GM12801 (cell line): Measurements from ENCODE around the gene ST6GAL1.

Experiments
- CTCF ChIP-seq: IDR thresholded peaks from one replicate; pipeline ENCODE4 v1.5.1; 2011; ENCODE audit warnings: control low read depth; ENCODE audit not compliant: insufficient read length; ENCODE audit errors: extremely low read depth

The ST6GAL1 gene

GRCh38 chr3:187069857-187070516 is 139.7 kb downstream of the ST6GAL1 start:
- no peak for TF ChIP-seq CTCF

- TF ChIP-seq CTCF: no peak
Observed at GRCh38 chr3:187072102-187072501, 141.8 kb downstream of the ST6GAL1 start.

- TF ChIP-seq CTCF: no peak
Observed at GRCh38 chr3:187072511-187072910, 142.2 kb downstream of the ST6GAL1 start.

- no peak for TF ChIP-seq CTCF
Observed at GRCh38 chr3:187073581-187074098, 143.3 kb downstream of the ST6GAL1 start.

GRCh38 chr3:187074846-187075245 is 144.5 kb downstream of the ST6GAL1 start:
- TF ChIP-seq CTCF: no peak

- TF ChIP-seq CTCF: no peak
Observed at GRCh38 chr3:187076297-187076696, 146.0 kb downstream of the ST6GAL1 start.

- TF ChIP-seq CTCF: no peak
Observed at GRCh38 chr3:187077085-187077484, 146.8 kb downstream of the ST6GAL1 start.
